ENCODE results near the gene KIF26B.
A peak's percentile ranks its signal among the peaks of the same experiment; 100 is the strongest.

KIF26B gene

GRCh38 chr1:245166471-245166885, 11.7 kb downstream of the KIF26B start:
- Histone ChIP-seq H3K36me3 (replicated peaks) (no peaks in the 10 kb centered on the region), H3K4me3 (ENCODE audit: low read depth, low read length) (peak overlapping the region; percentile 34), H3K27ac (no peak overlapping the region), H3K27me3 (replicated peaks) (no peaks in the 10 kb centered on the region)
- no peak for DNase-seq
- in situ Hi-C loops (cut with HindIII; ENCODE audit: low pct_ligation_motif_present, low sequenced_read_pairs): no loop called here
- no peak for TF ChIP-seq CTCF (IDR thresholded peaks at IDR 0.05; ENCODE audit: low read depth, low read length, missing control alignments)

- Histone ChIP-seq H3K27ac (no peak overlapping the region), H3K36me3 (replicated peaks) (no peaks in the 10 kb centered on the region), H3K4me3 (ENCODE audit: low read depth, low read length) (no peak overlapping the region), H3K27me3 (replicated peaks) (no peaks in the 10 kb centered on the region)
- TF ChIP-seq CTCF (IDR thresholded peaks at IDR 0.05; ENCODE audit: low read depth, low read length, missing control alignments): no peak
- DNase-seq: no peak
- in situ Hi-C loops (cut with HindIII; ENCODE audit: low pct_ligation_motif_present, low sequenced_read_pairs): no loop called here
Observed at GRCh38 chr1:245168086-245168485, 13.3 kb downstream of the KIF26B start.

- H3K27ac ChIP-seq: no peak overlapping the region
- DNase-seq: no peak
- no peaks in the 10 kb centered on the region for H3K27me3 ChIP-seq (replicated peaks)
- in situ Hi-C loops (cut with HindIII; ENCODE audit: low pct_ligation_motif_present, low sequenced_read_pairs): no loop called here
- no peaks in the 10 kb centered on the region for H3K36me3 ChIP-seq (replicated peaks)
- TF ChIP-seq CTCF (IDR thresholded peaks at IDR 0.05; ENCODE audit: low read depth, low read length, missing control alignments): no peak
- H3K4me3 ChIP-seq (ENCODE audit: low read depth, low read length): no peak overlapping the region
Observed at GRCh38 chr1:245168906-245169305, 14.1 kb downstream of the KIF26B start.

- no peak for DNase-seq
- no peak overlapping the region for H3K4me3 ChIP-seq (ENCODE audit: low read depth, low read length)
- no peak for TF ChIP-seq CTCF (IDR thresholded peaks at IDR 0.05; ENCODE audit: low read depth, low read length, missing control alignments)
- no peak overlapping the region for H3K27ac ChIP-seq
- no peaks in the 10 kb centered on the region for H3K27me3 ChIP-seq (replicated peaks)
- H3K36me3 ChIP-seq (replicated peaks): no peaks in the 10 kb centered on the region
- in situ Hi-C loops (cut with HindIII; ENCODE audit: low pct_ligation_motif_present, low sequenced_read_pairs): no loop called here
Observed at GRCh38 chr1:245169376-245169775, 14.6 kb downstream of the KIF26B start.

DNA sequence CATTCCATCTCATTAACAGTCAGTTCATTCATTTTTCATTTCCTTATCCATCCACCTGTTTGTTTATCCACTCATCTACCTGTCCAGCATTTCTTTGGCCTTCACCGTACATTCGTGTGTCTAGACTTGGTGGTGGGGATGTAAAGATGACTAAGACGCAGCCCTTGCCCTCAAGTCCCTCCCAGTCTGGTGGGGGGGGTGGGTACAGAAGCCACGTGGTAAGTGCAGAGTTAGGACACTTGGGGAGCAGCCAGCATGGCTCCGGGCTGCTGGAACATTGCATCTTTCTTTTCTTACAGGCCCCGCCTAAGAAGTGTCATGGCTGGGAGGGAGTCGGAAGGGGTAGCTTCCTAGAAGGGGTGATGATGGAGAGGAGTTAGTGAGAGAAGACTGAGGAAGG, 17.2 kb downstream of the KIF26B start:
- in situ Hi-C loops (cut with HindIII; ENCODE audit: low pct_ligation_motif_present, low sequenced_read_pairs): no loop called here
- Histone ChIP-seq H3K36me3 (replicated peaks) (no peaks in the 10 kb centered on the region), H3K27me3 (replicated peaks) (no peaks in the 10 kb centered on the region), H3K27ac (no peak overlapping the region), H3K4me3 (ENCODE audit: low read depth, low read length) (no peak overlapping the region)
- no peak for TF ChIP-seq CTCF (IDR thresholded peaks at IDR 0.05; ENCODE audit: low read depth, low read length, missing control alignments)
- no peak for DNase-seq

DNA sequence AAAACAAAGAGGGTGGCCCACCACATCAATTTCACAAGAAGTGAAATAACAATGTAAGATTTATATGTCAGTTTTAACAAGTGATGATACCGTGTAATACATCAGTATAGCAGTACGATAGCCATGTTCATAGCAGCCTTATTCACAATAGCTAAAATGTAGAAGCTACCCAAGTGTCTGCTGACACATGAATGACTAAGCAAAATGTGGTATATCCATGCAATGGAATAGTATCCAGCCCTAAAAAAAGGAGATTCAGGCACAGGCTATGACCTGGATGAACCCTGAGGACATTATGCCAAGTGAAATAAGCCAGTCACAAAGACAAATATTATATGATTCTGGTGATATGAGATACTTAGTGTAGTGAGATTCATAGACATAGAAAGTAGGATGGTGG, 18.0 kb downstream of the KIF26B start:
- in situ Hi-C loops (cut with HindIII; ENCODE audit: low pct_ligation_motif_present, low sequenced_read_pairs): no loop called here

More for the DNA sequence above, 18.0 kb downstream of the KIF26B start:
- H3K27me3 ChIP-seq (replicated peaks): no peaks in the 10 kb centered on the region
- no peak for TF ChIP-seq CTCF (IDR thresholded peaks at IDR 0.05; ENCODE audit: low read depth, low read length, missing control alignments)
- no peak overlapping the region for H3K27ac ChIP-seq
- H3K4me3 ChIP-seq (ENCODE audit: low read depth, low read length): no peak overlapping the region
- H3K36me3 ChIP-seq (replicated peaks): no peaks in the 10 kb centered on the region
- DNase-seq: no peak

All from brain microvascular endothelial cell (primary cell).